ENCODE data around the gene LYL1. TPM values are rescaled to one million over a fixed set of nuclear protein-coding genes. Genes with fewer than 3 reads are reported as not detected.

The LYL1 gene
- total and polyA plus RNA-seq, 9 of the 15 experiments (the other 6 are each of a cell fraction or from before 2014, with no cell fraction given) = 1.3 to 266 (median 34.0) TPM

GRCh38 chr19:13102666-13103580 lies at the start of gene LYL1 (continued):
- TF ChIP-seq ID3 (CRISPR knock-in tag; IDR thresholded peaks at IDR 0.05) (no peak), ID3 (tag; IDR thresholded peaks at IDR 0.05) (peak; percentile 85), RFX7 (CRISPR knock-in tag; IDR thresholded peaks at IDR 0.05) (no peak), POLR2G (IDR thresholded peaks at IDR 0.05; ENCODE audit: low read depth, low read length) (peak; percentile 92), ETV1 (tag; conservative IDR thresholded peaks at IDR 0.05; ENCODE audit: low read depth) (peak; percentile 98), CBX5 (IDR thresholded peaks at IDR 0.05; ENCODE audit: borderline replicate concordance, low read depth) (0 out of 2 replicates have a peak, but pooled peaks have one; percentile 14), SOX6 (IDR thresholded peaks at IDR 0.05) (peak; percentile 97)

GRCh38 chr19:13151605-13152355 lies 49.1 kb upstream of the LYL1 start:
- ChIA-PET CTCF (ENCODE audit: low intra/inter-chr PET ratio) (no interaction called here), POLR2A (interaction anchor here (0.6 to 2.3 kb wide), 30 partner anchors 8 to 878 kb away, joined by 3 to 45 read pairs (median 4); partner anchors contain the start of genes NACC1 and TRMT1)
- Histone ChIP-seq H3K4me3 (peak overlapping the region; percentile 98), H2AFZ (ENCODE audit: low read depth, low read length) (peak overlapping the region; percentile 51), H3K79me2 (ENCODE audit: control insufficient read depth, insufficient read depth, low read length) (peaks cover 65% of the 10 kb centered on the region), H3K9ac (ENCODE audit: insufficient read depth in 1 of 2, low read depth in 2 of 2, low read length in 2 of 2) (peak overlapping the region; percentile 96 to 97), H3K9me3 (replicated peaks; ENCODE audit: control insufficient read depth, insufficient read depth, low read depth, low read length) (no peaks in the 10 kb centered on the region), H4K20me1 (replicated peaks; ENCODE audit: control insufficient read depth, insufficient read depth, low read length) (peaks cover 23% of the 10 kb centered on the region), H3K27ac (ENCODE audit: extremely low read depth, low read depth, low read length) (peak overlapping the region; percentile 95), H3K4me1 (replicated peaks in 1 of 2; ENCODE audit: control insufficient read depth in 2 of 2, insufficient read depth in 2 of 2, low read length in 2 of 2) (peaks cover 14 to 70% of the 10 kb centered on the region in 2 experiments), H3K4me2 (ENCODE audit: insufficient read depth, low read length) (peak overlapping the region; percentile 93), H3K27me3 (ENCODE audit: control insufficient read depth in 2 of 2, insufficient read depth in 2 of 2, low read length in 2 of 2) (no peaks in the 10 kb centered on the region), H3K9me1 (ENCODE audit: control insufficient read depth, insufficient read depth, low read length) (no peaks in the 10 kb centered on the region), H3K36me3 (ENCODE audit: control insufficient read depth, insufficient read depth, low read length) (peaks cover 14% of the 10 kb centered on the region; the same call in 1 of the 3 replicates)
- DNase-seq (ENCODE audit: extremely low read depth in 1 of 4, low spot score in 3 of 4) = peak; percentile 91 to 98 (median 94)
- in situ Hi-C loops (cut with MboI) = no loop called here
- no TSS peak for BruUV-seq (replicated peaks)
- peak; percentile 70 for FAIRE-seq
- ATAC-seq = peak; percentile 66
- WGBS (ENCODE audit: insufficient coverage, low coverage, missing lambda C conversion rate) = under 1% methylated on average over 54 of the region's 71 CpGs
- intact Hi-C loops (cut with micrococcal nuclease) = loop anchor here (2.0 to 5.0 kb wide), 3 partner anchors 33 to 49 kb away; partner anchors contain the start of genes LYL1 and NACC1
- TF ChIP-seq RB1 (IDR thresholded peaks at IDR 0.05; ENCODE audit: low read depth) (peak; percentile 94), HMG20A (CRISPR knock-in tag; conservative IDR thresholded peaks at IDR 0.05) (no peak), ZNF3 (CRISPR knock-in tag; IDR thresholded peaks at IDR 0.05) (no peak), PYGO2 (tag; IDR thresholded peaks at IDR 0.05) (no peak), ILK (tag; IDR thresholded peaks at IDR 0.05; ENCODE audit: borderline replicate concordance, low read depth) (no peak), TAF15 (IDR thresholded peaks at IDR 0.05; ENCODE audit: low read depth, low read length) (no peak), MCM2 (IDR thresholded peaks at IDR 0.05; ENCODE audit: low read depth) (no peak), SIX5 (IDR thresholded peaks at IDR 0.05; ENCODE audit: borderline replicate concordance in 1 of 2, insufficient read depth in 1 of 2, low read depth in 1 of 2, low read length in 2 of 2) (no peak), ZNF766 (CRISPR knock-in tag; conservative IDR thresholded peaks at IDR 0.05) (no peak), LCOR (CRISPR knock-in tag; IDR thresholded peaks at IDR 0.05) (peak; percentile 64; the same call in 1 of the 2 replicates), CBX2 (IDR thresholded peaks at IDR 0.05; ENCODE audit: insufficient read depth, low read length, poor library complexity, severe bottlenecking) (no peak), TAF7 (tag; IDR thresholded peaks at IDR 0.05) (no peak), E2F3 (CRISPR knock-in tag; IDR thresholded peaks at IDR 0.05) (peak; percentile 89)

Data from K562 (cell line).